Amygdala (tissue), 56 donors: ENCODE measurements around the gene YJEFN3.

Source experiments
- DNase-seq, 56 donors: peaks; one replicate each; lab custom pipeline; 2025; lab: John Stamatoyannopoulos, UW

YJEFN3 gene

GRCh38 chr19:19528721-19529490 is at the start of gene YJEFN3:
TSS of gene YJEFN3 (plus strand) at chr19:19528911. CDS start at chr19:19528933, 22 bp downstream.
- peak in 50 of 56 donors; percentile 12 to 85 (median 56) for DNase-seq

- DNase-seq, result no peak
Measured at GRCh38 chr19:19480688-19481087, 48.0 kb upstream of the YJEFN3 start.

GRCh38 chr19:19482809-19483596 is 45.7 kb upstream of the YJEFN3 start:
- DNase-seq, result no peak

GRCh38 chr19:19485161-19485997 is 43.3 kb upstream of the YJEFN3 start:
- DNase-seq, result no peak

GRCh38 chr19:19485998-19486290 is 42.8 kb upstream of the YJEFN3 start:
- DNase-seq, result no peak

GRCh38 chr19:19486343-19487076 is 42.2 kb upstream of the YJEFN3 start:
- DNase-seq, result no peak

GRCh38 chr19:19487077-19487949 is 41.4 kb upstream of the YJEFN3 start:
- no peak for DNase-seq

- peak in 1 of 56 donors; percentile 14 for DNase-seq
Measured at GRCh38 chr19:19487950-19488874, 40.5 kb upstream of the YJEFN3 start.

GRCh38 chr19:19488875-19489690 is 39.6 kb upstream of the YJEFN3 start:
- peak in 42 of 56 donors; percentile 5 to 85 (median 47) for DNase-seq

- no peak for DNase-seq
Measured at GRCh38 chr19:19489804-19490204, 38.9 kb upstream of the YJEFN3 start.

- peak in 51 of 56 donors; percentile 5 to 89 (median 59) for DNase-seq
Measured at GRCh38 chr19:19490214-19490968, 38.3 kb upstream of the YJEFN3 start.

GRCh38 chr19:19491321-19492025 is 37.2 kb upstream of the YJEFN3 start:
- no peak for DNase-seq

- DNase-seq, result no peak
Measured at GRCh38 chr19:19492026-19492610, 36.6 kb upstream of the YJEFN3 start.

GRCh38 chr19:19493841-19494546 is 34.7 kb upstream of the YJEFN3 start:
- DNase-seq, result peak in 9 of 56 donors; percentile 6 to 54 (median 16)
